Activated T-helper 9 cell treated with anti-CD3 and anti-CD28 coated beads, Interleukin-2, amount 50 U/mL, for 16 hours (primary cell): ENCODE results near the gene ZNF594.
"Not testable (repeated sequence)": the region's sequence is repeated elsewhere in the genome, so short reads cannot be mapped to it uniquely, and the experiment has no call there.

Experiments
- DNase-seq: peaks from one replicate; pipeline ENCODE4 v3.0.0-alpha.2; 2020; ENCODE audit warnings: low read depth

The ZNF594 gene

GRCh38 chr17:5201011-5201410, 9.3 kb upstream of the ZNF594 start:
- DNase-seq, result no peak

- DNase-seq, result no peak
These were observed 8.7 kb upstream of the ZNF594 start for GRCh38 chr17:5200360-5200759.

- no peak for DNase-seq
These were observed 6.8 kb upstream of the ZNF594 start for GRCh38 chr17:5198472-5198871.

- DNase-seq, result no peak
These were observed 2.7 kb upstream of the ZNF594 start for GRCh38 chr17:5194346-5194745.

GRCh38 chr17:5184288-5184687, 7.4 kb downstream of the ZNF594 start:
- no peak for DNase-seq

GRCh38 chr17:5183410-5183793, 8.3 kb downstream of the ZNF594 start:
- no peak for DNase-seq

GRCh38 chr17:5182597-5183409, 8.9 kb downstream of the ZNF594 start:
- no peak for DNase-seq

- no peak for DNase-seq
These were observed 10.0 kb downstream of the ZNF594 start for GRCh38 chr17:5181509-5182305.

- no peak for DNase-seq
These were observed 12.7 kb downstream of the ZNF594 start for GRCh38 chr17:5179003-5179402.

- DNase-seq, result not testable (repeated sequence)
These were observed 16.6 kb downstream of the ZNF594 start for GRCh38 chr17:5175027-5175426.

- DNase-seq, result not testable (repeated sequence)
These were observed 25.7 kb downstream of the ZNF594 start for GRCh38 chr17:5165791-5166564.

GRCh38 chr17:5164436-5164835, 27.2 kb downstream of the ZNF594 start:
- no peak for DNase-seq

GRCh38 chr17:5161793-5162192, 29.9 kb downstream of the ZNF594 start:
- not testable (repeated sequence) for DNase-seq

- DNase-seq, result not testable (repeated sequence)
These were observed 31.0 kb downstream of the ZNF594 start for GRCh38 chr17:5160702-5161101.

GRCh38 chr17:5146122-5146521, 45.5 kb downstream of the ZNF594 start:
- DNase-seq, result not testable (repeated sequence)

- DNase-seq, result not testable (repeated sequence)
These were observed 48.8 kb downstream of the ZNF594 start for GRCh38 chr17:5142877-5143276.

GRCh38 chr17:5139458-5139732, 52.3 kb downstream of the ZNF594 start:
- DNase-seq, result no peak

- DNase-seq, result no peak
These were observed 52.8 kb downstream of the ZNF594 start for GRCh38 chr17:5138616-5139457.

GRCh38 chr17:5138198-5138544, 53.5 kb downstream of the ZNF594 start:
- not testable (repeated sequence) for DNase-seq

GRCh38 chr17:5137511-5138197, 54.0 kb downstream of the ZNF594 start:
- DNase-seq, result not testable (repeated sequence)
